Progenitor cell of endocrine pancreas (in vitro differentiated cells): ENCODE measurements around the gene CENPP. TPM values are rescaled to one million over a fixed set of nuclear protein-coding genes. Genes with fewer than 3 reads are reported as not detected.

Source experiments
- DNase-seq: peaks from one replicate; pipeline ENCODE4 v3.0.0; 2021; ENCODE audit warnings: low spot score; ENCODE audit not compliant: unreplicated experiment
- H3K27ac Mint-ChIP-seq: 2 replicates; pipeline ENCODE4 v1.8.0; 2021; ENCODE audit warnings: mild to moderate bottlenecking, moderate library complexity, mixed read lengths
- H3K27me3 Mint-ChIP-seq: 2 replicates; pipeline ENCODE4 v1.8.0; 2021; ENCODE audit warnings: mixed read lengths
- H3K36me3 Mint-ChIP-seq: 2 replicates; pipeline ENCODE4 v1.8.0; 2022; ENCODE audit warnings: mixed read lengths; ENCODE audit not compliant: insufficient read depth
- H3K4me1 Mint-ChIP-seq: 2 replicates; pipeline ENCODE4 v1.8.0; 2021; ENCODE audit warnings: low read depth, mixed read lengths
- H3K4me3 Mint-ChIP-seq: 2 replicates; pipeline ENCODE4 v1.8.0; 2021; ENCODE audit warnings: low read depth, mild to moderate bottlenecking, moderate library complexity, mixed read lengths
- H3K9me3 Mint-ChIP-seq: 2 replicates; pipeline ENCODE4 v1.8.0; 2021; ENCODE audit warnings: low read depth, mixed read lengths
- total RNA-seq: library from RNA; stranded (reverse); gene quantifications from 2 replicates; pipeline ENCODE4 v1.2.1, GENCODE V29; 2021
- TF ChIP-seq, protein P1 (sequence below): fragments of 200-600 bp; sonication (generic); IDR thresholded peaks from one replicate; pipeline ENCODE4 v1.5.0; 2021; ENCODE audit warnings: antibody characterized with exemption, mild to moderate bottlenecking; ENCODE audit not compliant: unreplicated experiment

CENPP gene
- total RNA-seq, 1 donor from 2014 or later, result 5.0 TPM

DNA sequence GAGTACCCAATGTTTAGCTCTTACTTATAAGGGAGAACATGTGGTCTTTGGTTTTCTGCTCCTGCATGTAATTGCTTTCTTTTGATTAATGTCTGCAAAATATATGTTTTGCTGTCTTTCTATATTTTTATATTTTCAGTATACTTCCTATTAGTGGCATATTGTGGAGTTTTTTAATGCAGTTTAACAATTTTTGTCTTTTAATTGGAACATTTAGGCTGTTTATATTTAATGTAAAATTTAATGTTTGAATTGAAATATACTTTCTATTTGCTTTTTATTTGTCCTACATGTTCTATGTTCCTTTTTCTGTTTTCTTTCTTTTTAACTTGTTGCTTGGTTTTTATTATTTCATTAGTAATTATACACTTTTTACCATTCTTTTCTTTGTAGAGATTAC lies 205.1 kb downstream of the CENPP start:
- no peak for DNase-seq
- H3K27ac Mint-ChIP-seq, result no peak overlapping the region
- H3K4me1 Mint-ChIP-seq, result peaks cover 4% of the 10 kb centered on the region
- TF ChIP-seq, protein P1, sequence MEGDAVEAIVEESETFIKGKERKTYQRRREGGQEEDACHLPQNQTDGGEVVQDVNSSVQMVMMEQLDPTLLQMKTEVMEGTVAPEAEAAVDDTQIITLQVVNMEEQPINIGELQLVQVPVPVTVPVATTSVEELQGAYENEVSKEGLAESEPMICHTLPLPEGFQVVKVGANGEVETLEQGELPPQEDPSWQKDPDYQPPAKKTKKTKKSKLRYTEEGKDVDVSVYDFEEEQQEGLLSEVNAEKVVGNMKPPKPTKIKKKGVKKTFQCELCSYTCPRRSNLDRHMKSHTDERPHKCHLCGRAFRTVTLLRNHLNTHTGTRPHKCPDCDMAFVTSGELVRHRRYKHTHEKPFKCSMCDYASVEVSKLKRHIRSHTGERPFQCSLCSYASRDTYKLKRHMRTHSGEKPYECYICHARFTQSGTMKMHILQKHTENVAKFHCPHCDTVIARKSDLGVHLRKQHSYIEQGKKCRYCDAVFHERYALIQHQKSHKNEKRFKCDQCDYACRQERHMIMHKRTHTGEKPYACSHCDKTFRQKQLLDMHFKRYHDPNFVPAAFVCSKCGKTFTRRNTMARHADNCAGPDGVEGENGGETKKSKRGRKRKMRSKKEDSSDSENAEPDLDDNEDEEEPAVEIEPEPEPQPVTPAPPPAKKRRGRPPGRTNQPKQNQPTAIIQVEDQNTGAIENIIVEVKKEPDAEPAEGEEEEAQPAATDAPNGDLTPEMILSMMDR, result no peak
- H3K27me3 Mint-ChIP-seq, result no peaks in the 10 kb centered on the region
- no peak overlapping the region for H3K4me3 Mint-ChIP-seq
- H3K9me3 Mint-ChIP-seq, result no peaks in the 10 kb centered on the region
- no peaks in the 10 kb centered on the region for H3K36me3 Mint-ChIP-seq

DNA sequence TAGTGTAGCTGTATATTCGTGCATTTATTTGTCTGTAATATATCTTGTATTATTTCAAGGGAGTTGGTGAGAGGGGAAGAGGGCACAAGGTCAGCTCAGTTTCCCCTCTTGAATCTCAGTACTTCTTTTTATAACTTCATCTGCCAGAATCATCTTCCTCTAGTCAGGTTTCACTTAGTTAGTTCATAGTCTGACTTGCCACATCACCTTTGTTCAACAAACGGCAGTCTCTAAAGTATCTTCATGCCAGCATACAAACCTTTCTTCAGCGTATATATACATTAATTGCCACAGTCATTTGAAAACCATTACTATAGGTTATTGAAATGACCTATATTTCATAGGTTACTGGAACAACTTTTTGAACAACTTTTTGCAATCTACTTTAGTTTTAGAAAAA lies 208.5 kb downstream of the CENPP start:
- Mint-ChIP-seq H3K9me3 (no peaks in the 10 kb centered on the region), H3K27me3 (no peaks in the 10 kb centered on the region), H3K4me1 (peaks cover 10% of the 10 kb centered on the region), H3K4me3 (no peak overlapping the region), H3K36me3 (no peaks in the 10 kb centered on the region), H3K27ac (peak overlapping the region; percentile 17)
- TF ChIP-seq, protein P1, result no peak
- DNase-seq, result no peak

DNA sequence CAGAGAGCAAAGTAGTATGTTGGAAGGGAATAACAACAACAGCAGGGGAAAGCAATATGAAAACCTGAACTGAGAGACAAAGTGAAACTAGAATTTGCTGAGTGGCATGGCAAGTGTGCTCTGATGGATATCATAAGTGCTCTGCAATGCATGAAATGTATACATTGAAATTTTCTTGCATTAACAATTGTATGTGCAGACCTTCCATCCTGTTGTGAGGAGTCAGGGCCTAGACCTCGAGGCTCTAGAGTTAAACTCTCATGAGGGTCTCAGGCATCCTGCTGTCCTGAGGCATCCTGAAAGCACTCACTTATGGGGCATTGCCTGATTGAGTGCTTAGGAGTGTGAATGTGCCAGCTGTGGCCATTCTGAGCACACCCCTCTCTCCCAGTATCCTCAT lies 208.9 kb downstream of the CENPP start:
- DNase-seq, result no peak
- H3K27ac Mint-ChIP-seq, result no peak overlapping the region
- no peaks in the 10 kb centered on the region for H3K36me3 Mint-ChIP-seq
- no peaks in the 10 kb centered on the region for H3K9me3 Mint-ChIP-seq
- TF ChIP-seq, protein P1, result no peak
- H3K4me3 Mint-ChIP-seq, result no peak overlapping the region
- no peaks in the 10 kb centered on the region for H3K27me3 Mint-ChIP-seq
- peaks cover 10% of the 10 kb centered on the region for H3K4me1 Mint-ChIP-seq

DNA sequence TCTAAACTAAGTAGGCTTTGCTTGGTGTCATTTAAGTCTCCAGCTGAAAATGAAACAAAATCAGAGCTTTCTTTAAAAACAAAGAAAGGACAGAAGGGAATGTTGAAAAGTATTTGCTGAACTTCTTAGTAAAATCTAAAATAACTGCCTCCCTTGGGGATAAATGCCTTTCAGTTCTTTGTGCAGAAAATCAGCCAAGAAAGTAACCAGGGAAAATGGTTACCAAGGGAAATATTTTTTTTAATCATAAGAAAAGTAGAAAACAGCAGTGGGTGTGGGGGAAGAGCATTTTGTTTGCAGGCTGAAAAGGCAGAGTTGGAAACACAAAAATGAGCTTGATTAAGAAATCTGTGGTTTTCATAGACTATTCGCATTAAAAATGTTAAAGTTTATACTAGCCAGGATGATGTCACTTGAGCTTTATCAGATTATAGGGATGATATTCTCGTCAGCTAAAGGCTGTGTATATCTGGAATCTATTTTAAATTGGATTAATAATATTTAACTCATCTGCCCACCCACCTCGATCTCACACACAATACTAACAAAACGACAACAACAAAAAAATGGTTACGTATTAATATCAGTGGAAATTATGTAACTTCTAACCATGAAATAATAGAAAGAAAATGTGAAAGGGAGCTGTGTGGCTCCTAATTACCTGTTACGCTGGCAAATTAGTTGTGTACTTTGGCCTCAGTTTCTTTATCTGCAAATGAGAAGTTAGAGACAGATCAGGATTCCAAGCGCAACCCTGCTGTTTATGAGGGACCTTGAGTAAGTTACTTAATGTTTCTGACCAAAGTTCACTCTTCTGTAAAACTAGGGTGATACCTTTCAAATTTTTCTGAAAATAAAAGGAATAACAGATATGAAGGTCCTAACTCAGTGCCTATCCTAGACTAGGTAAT lies 210.4 kb downstream of the CENPP start, which contains the start of gene ECM2:
Gene ECM2 (minus strand): TSS at position 51 of the 911 bp plus-strand sequence. CDS start 13,124 bp downstream, outside the sequence.
- TF ChIP-seq, protein P1, result no peak
- Mint-ChIP-seq H3K9me3 (no peaks in the 10 kb centered on the region), H3K27me3 (no peaks in the 10 kb centered on the region), H3K4me3 (no peak within 1 kb of the TSS), H3K36me3 (no peaks in the 10 kb centered on the region), H3K27ac (peak within 1 kb of the TSS; percentile 45), H3K4me1 (peaks cover 10% of the 10 kb centered on the region)
- no peak for DNase-seq

DNA sequence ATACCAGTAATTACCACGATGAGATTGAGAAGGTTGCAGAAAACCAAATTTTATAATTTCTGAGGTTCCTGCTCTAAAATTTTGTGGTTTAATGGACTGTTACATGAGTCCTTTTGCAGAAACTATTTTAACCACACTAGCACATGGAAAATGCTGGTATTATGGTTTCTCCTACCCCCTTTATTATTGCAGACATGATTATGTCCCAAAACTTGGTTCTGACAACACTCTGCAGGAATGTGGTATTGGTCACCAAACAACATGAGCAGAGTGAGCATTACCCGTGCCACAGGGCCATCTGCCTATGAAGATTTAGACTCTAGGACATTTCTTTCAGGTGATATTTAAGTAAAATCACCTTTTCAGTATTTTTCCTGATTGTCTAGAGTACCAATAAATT lies 212.8 kb downstream of the CENPP start:
- Mint-ChIP-seq H3K9me3 (peaks cover 4% of the 10 kb centered on the region), H3K4me1 (peaks cover 10% of the 10 kb centered on the region), H3K27me3 (no peaks in the 10 kb centered on the region), H3K4me3 (no peak overlapping the region), H3K36me3 (no peaks in the 10 kb centered on the region), H3K27ac (no peak overlapping the region)
- DNase-seq, result no peak
- TF ChIP-seq, protein P1, result no peak
